ENCODE measurements around the gene NR3C2. TPM values are rescaled to one million over a fixed set of nuclear protein-coding genes. Genes with fewer than 3 reads are reported as not detected.

NR3C2 gene
- total RNA-seq, 1 experiment from 2014 or later, result 1.6 TPM

DNA sequence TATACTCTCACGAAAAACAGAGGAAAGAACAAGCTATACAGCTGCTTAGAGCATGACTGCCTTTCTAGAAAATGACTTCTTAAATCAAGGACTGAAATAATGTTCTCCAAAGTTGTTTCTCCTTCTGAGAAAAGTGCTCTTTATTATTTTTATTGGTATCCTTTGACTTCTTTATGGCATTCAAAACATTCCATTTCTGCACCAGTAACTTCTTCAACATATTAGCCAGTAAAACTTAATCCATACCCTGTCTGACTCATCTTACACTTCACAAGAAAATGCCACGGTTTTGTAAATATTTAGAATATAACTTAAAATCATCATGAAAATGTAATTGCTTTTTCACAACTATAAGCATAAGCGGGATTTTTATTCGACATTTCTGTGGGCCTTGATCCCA is 180.4 kb downstream of the NR3C2 start:
- H3K36me3 ChIP-seq (ENCODE audit: insufficient read depth, low read length), result no peaks in the 10 kb centered on the region
- H3K4me1 ChIP-seq (ENCODE audit: low read length), result no peaks in the 10 kb centered on the region
- H3K9ac ChIP-seq (ENCODE audit: low read length), result no peak overlapping the region
- H3K27me3 ChIP-seq (ENCODE audit: low read length), result no peaks in the 10 kb centered on the region
- H3K27ac ChIP-seq (ENCODE audit: low read length), result no peak overlapping the region
- no peaks in the 10 kb centered on the region for H4K20me1 ChIP-seq (ENCODE audit: insufficient read depth, low read depth, low read length)
- H3K9me2 ChIP-seq (replicated peaks; ENCODE audit: insufficient read depth, low read length), result no peaks in the 10 kb centered on the region
- DNase-seq, result no peak
- no peak overlapping the region for H3K4me2 ChIP-seq (ENCODE audit: low read depth, low read length, poor library complexity, severe bottlenecking)
- no peak overlapping the region for H2AFZ ChIP-seq (ENCODE audit: low read length)
- H3K79me2 ChIP-seq (ENCODE audit: low read length), result no peaks in the 10 kb centered on the region
- H3K9me3 ChIP-seq (ENCODE audit: low read length), result no peaks in the 10 kb centered on the region
- no peak overlapping the region for H3K4me3 ChIP-seq (ENCODE audit: low read length)

- Histone ChIP-seq H3K36me3 (ENCODE audit: insufficient read depth, low read length) (no peaks in the 10 kb centered on the region), H3K9ac (ENCODE audit: low read length) (no peak overlapping the region), H3K27me3 (ENCODE audit: low read length) (no peaks in the 10 kb centered on the region), H3K79me2 (ENCODE audit: low read length) (no peaks in the 10 kb centered on the region), H2AFZ (ENCODE audit: low read length) (no peak overlapping the region), H3K9me2 (replicated peaks; ENCODE audit: insufficient read depth, low read length) (no peaks in the 10 kb centered on the region), H3K27ac (ENCODE audit: low read length) (no peak overlapping the region), H4K20me1 (ENCODE audit: insufficient read depth, low read depth, low read length) (no peaks in the 10 kb centered on the region), H3K4me2 (ENCODE audit: low read depth, low read length, poor library complexity, severe bottlenecking) (no peak overlapping the region), H3K4me3 (ENCODE audit: low read length) (no peak overlapping the region), H3K4me1 (ENCODE audit: low read length) (no peaks in the 10 kb centered on the region), H3K9me3 (ENCODE audit: low read length) (no peaks in the 10 kb centered on the region)
- DNase-seq, result no peak
Measured at GRCh38 chr4:148259841-148260240, 182.4 kb downstream of the NR3C2 start.

GRCh38 chr4:148258535-148258934 is 183.7 kb downstream of the NR3C2 start:
- H3K9me3 ChIP-seq (ENCODE audit: low read length), result no peaks in the 10 kb centered on the region
- no peaks in the 10 kb centered on the region for H4K20me1 ChIP-seq (ENCODE audit: insufficient read depth, low read depth, low read length)

GRCh38 chr4:148255344-148255720 is 186.9 kb downstream of the NR3C2 start:
- Histone ChIP-seq H3K4me3 (ENCODE audit: low read length) (no peak overlapping the region), H3K79me2 (ENCODE audit: low read length) (no peaks in the 10 kb centered on the region), H3K4me1 (ENCODE audit: low read length) (no peaks in the 10 kb centered on the region), H3K9ac (ENCODE audit: low read length) (no peak overlapping the region), H3K9me3 (ENCODE audit: low read length) (no peaks in the 10 kb centered on the region), H3K27me3 (ENCODE audit: low read length) (no peaks in the 10 kb centered on the region), H2AFZ (ENCODE audit: low read length) (no peak overlapping the region), H3K36me3 (ENCODE audit: insufficient read depth, low read length) (no peaks in the 10 kb centered on the region), H3K9me2 (replicated peaks; ENCODE audit: insufficient read depth, low read length) (no peaks in the 10 kb centered on the region), H3K4me2 (ENCODE audit: low read depth, low read length, poor library complexity, severe bottlenecking) (no peak overlapping the region), H4K20me1 (ENCODE audit: insufficient read depth, low read depth, low read length) (no peaks in the 10 kb centered on the region), H3K27ac (ENCODE audit: low read length) (no peak overlapping the region)
- no peak for DNase-seq

More at GRCh38 chr4:148258535-148258934, 183.7 kb downstream of the NR3C2 start:
- H2AFZ ChIP-seq (ENCODE audit: low read length), result no peak overlapping the region
- DNase-seq, result no peak
- H3K79me2 ChIP-seq (ENCODE audit: low read length), result no peaks in the 10 kb centered on the region
- H3K4me3 ChIP-seq (ENCODE audit: low read length), result no peak overlapping the region
- no peaks in the 10 kb centered on the region for H3K27me3 ChIP-seq (ENCODE audit: low read length)
- no peaks in the 10 kb centered on the region for H3K36me3 ChIP-seq (ENCODE audit: insufficient read depth, low read length)
- H3K27ac ChIP-seq (ENCODE audit: low read length), result no peak overlapping the region
- H3K9ac ChIP-seq (ENCODE audit: low read length), result no peak overlapping the region
- H3K4me1 ChIP-seq (ENCODE audit: low read length), result no peaks in the 10 kb centered on the region
- H3K9me2 ChIP-seq (replicated peaks; ENCODE audit: insufficient read depth, low read length), result no peaks in the 10 kb centered on the region
- H3K4me2 ChIP-seq (ENCODE audit: low read depth, low read length, poor library complexity, severe bottlenecking), result no peak overlapping the region

DNA sequence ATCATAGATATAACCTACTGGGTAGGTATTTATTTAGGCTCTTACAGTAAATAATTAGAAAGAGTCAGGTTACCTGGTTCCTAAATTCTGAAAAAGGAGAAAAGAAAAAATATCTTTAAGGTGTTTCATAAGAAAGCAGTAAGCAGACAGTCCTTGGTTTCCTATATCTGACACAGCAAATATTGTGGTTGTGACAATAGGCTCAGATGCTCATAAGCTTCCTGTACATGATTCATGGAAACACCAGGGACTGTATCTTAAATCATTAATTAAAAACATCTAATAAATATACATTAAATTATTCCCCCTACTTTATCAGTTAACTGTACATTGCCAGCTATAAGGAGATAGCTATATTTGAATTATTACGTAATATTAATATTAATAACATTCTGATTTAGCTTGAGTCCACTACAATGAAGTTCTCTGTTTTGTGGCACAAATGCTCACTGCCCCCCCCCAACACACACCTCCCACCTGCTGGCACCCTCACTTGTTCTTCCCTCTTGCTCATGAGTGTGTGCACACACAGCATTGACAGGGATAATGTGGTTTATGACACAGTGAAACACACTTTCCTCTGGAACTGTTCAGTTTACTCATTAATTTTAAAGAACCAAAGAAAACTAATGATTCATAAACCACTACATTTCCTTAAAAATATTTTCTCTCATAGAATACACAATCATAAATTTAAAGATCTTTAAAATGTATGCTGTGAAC is 187.4 kb downstream of the NR3C2 start:
- no peaks in the 10 kb centered on the region for H3K9me3 ChIP-seq (ENCODE audit: low read length)
- H3K9ac ChIP-seq (ENCODE audit: low read length), result no peak overlapping the region
- H3K27ac ChIP-seq (ENCODE audit: low read length), result no peak overlapping the region
- H2AFZ ChIP-seq (ENCODE audit: low read length), result no peak overlapping the region
- no peaks in the 10 kb centered on the region for H3K79me2 ChIP-seq (ENCODE audit: low read length)
- no peaks in the 10 kb centered on the region for H4K20me1 ChIP-seq (ENCODE audit: insufficient read depth, low read depth, low read length)
- H3K9me2 ChIP-seq (replicated peaks; ENCODE audit: insufficient read depth, low read length), result no peaks in the 10 kb centered on the region
- no peak overlapping the region for H3K4me3 ChIP-seq (ENCODE audit: low read length)
- DNase-seq, result no peak
- H3K36me3 ChIP-seq (ENCODE audit: insufficient read depth, low read length), result no peaks in the 10 kb centered on the region
- H3K4me2 ChIP-seq (ENCODE audit: low read depth, low read length, poor library complexity, severe bottlenecking), result no peak overlapping the region
- H3K4me1 ChIP-seq (ENCODE audit: low read length), result no peaks in the 10 kb centered on the region
- H3K27me3 ChIP-seq (ENCODE audit: low read length), result no peaks in the 10 kb centered on the region

GRCh38 chr4:148253768-148254167 is 188.4 kb downstream of the NR3C2 start:
- DNase-seq, result no peak
- Histone ChIP-seq H2AFZ (ENCODE audit: low read length) (no peak overlapping the region), H3K36me3 (ENCODE audit: insufficient read depth, low read length) (no peaks in the 10 kb centered on the region), H3K4me1 (ENCODE audit: low read length) (no peaks in the 10 kb centered on the region), H3K4me3 (ENCODE audit: low read length) (no peak overlapping the region), H3K9me2 (replicated peaks; ENCODE audit: insufficient read depth, low read length) (no peaks in the 10 kb centered on the region), H3K27ac (ENCODE audit: low read length) (no peak overlapping the region), H3K9me3 (ENCODE audit: low read length) (no peaks in the 10 kb centered on the region), H3K79me2 (ENCODE audit: low read length) (no peaks in the 10 kb centered on the region), H3K9ac (ENCODE audit: low read length) (no peak overlapping the region), H3K4me2 (ENCODE audit: low read depth, low read length, poor library complexity, severe bottlenecking) (no peak overlapping the region), H4K20me1 (ENCODE audit: insufficient read depth, low read depth, low read length) (no peaks in the 10 kb centered on the region), H3K27me3 (ENCODE audit: low read length) (no peaks in the 10 kb centered on the region)

DNA sequence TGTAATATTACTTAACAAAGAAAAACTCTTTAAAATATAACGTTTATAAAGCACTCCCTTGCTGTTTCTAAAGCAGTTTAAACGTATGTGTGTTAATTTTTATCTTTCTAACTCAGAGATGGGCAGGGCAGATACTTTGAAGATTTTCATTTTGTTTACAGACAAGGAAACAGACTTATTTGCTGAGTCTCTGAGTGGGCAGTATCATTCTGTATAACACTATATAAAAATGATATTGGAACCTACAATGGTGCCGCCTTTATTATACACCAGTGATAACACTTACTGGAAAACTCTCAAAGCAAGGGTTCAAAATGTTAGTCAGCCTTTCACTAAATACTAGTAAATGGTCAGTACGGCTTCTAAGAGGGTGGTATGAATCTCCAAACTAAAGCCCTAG is 193.4 kb downstream of the NR3C2 start:
- no peaks in the 10 kb centered on the region for H3K9me2 ChIP-seq (replicated peaks; ENCODE audit: insufficient read depth, low read length)
- no peak overlapping the region for H3K4me2 ChIP-seq (ENCODE audit: low read depth, low read length, poor library complexity, severe bottlenecking)
- H3K4me3 ChIP-seq (ENCODE audit: low read length), result no peak overlapping the region
- no peaks in the 10 kb centered on the region for H4K20me1 ChIP-seq (ENCODE audit: insufficient read depth, low read depth, low read length)
- H3K9ac ChIP-seq (ENCODE audit: low read length), result no peak overlapping the region
- no peaks in the 10 kb centered on the region for H3K4me1 ChIP-seq (ENCODE audit: low read length)
- H3K9me3 ChIP-seq (ENCODE audit: low read length), result no peaks in the 10 kb centered on the region
- no peak overlapping the region for H2AFZ ChIP-seq (ENCODE audit: low read length)
- DNase-seq, result no peak
- no peaks in the 10 kb centered on the region for H3K79me2 ChIP-seq (ENCODE audit: low read length)
- H3K27me3 ChIP-seq (ENCODE audit: low read length), result no peaks in the 10 kb centered on the region
- H3K36me3 ChIP-seq (ENCODE audit: insufficient read depth, low read length), result no peaks in the 10 kb centered on the region
- H3K27ac ChIP-seq (ENCODE audit: low read length), result no peak overlapping the region

DNA sequence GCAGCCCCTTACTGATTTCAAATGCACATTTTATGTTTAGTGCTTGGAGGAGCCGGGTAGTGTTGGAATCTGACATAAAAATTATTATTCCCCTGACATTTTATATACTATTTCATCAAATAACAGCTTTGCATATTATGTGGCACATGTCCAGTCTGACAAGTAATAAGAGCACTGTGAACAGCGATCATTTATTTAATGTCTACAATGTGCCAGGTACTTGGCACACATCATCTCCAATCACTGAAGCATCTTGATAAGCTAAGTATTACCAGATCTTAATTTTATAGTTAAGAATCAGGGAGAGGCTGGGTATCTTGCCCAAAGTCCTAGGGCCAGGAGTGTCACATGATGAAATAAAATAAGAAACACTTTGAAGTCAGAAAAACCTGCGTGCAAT is 197.2 kb downstream of the NR3C2 start:
- Histone ChIP-seq H3K4me1 (ENCODE audit: low read length) (no peaks in the 10 kb centered on the region), H3K27ac (ENCODE audit: low read length) (no peak overlapping the region), H3K9me3 (ENCODE audit: low read length) (no peaks in the 10 kb centered on the region), H3K4me3 (ENCODE audit: low read length) (no peak overlapping the region), H2AFZ (ENCODE audit: low read length) (no peak overlapping the region), H3K36me3 (ENCODE audit: insufficient read depth, low read length) (no peaks in the 10 kb centered on the region), H3K4me2 (ENCODE audit: low read depth, low read length, poor library complexity, severe bottlenecking) (no peak overlapping the region), H3K79me2 (ENCODE audit: low read length) (no peaks in the 10 kb centered on the region), H4K20me1 (ENCODE audit: insufficient read depth, low read depth, low read length) (no peaks in the 10 kb centered on the region), H3K9ac (ENCODE audit: low read length) (no peak overlapping the region), H3K9me2 (replicated peaks; ENCODE audit: insufficient read depth, low read length) (no peaks in the 10 kb centered on the region), H3K27me3 (ENCODE audit: low read length) (no peaks in the 10 kb centered on the region)
- DNase-seq, result no peak
